HG02884 (cell line): ENCODE data around the gene KRTAP5-5.
"Not testable (repeated sequence)": the region's sequence is repeated elsewhere in the genome, so short reads cannot be mapped to it uniquely, and the experiment has no call there.

Experiments
- ATAC-seq: cut with Tn5 transposase; IDR thresholded peaks from one replicate; pipeline ENCODE4 v1.9.1; 2021; ENCODE audit warnings: mild to moderate bottlenecking, moderate library complexity; ENCODE audit not compliant: unreplicated experiment

Gene KRTAP5-5

DNA sequence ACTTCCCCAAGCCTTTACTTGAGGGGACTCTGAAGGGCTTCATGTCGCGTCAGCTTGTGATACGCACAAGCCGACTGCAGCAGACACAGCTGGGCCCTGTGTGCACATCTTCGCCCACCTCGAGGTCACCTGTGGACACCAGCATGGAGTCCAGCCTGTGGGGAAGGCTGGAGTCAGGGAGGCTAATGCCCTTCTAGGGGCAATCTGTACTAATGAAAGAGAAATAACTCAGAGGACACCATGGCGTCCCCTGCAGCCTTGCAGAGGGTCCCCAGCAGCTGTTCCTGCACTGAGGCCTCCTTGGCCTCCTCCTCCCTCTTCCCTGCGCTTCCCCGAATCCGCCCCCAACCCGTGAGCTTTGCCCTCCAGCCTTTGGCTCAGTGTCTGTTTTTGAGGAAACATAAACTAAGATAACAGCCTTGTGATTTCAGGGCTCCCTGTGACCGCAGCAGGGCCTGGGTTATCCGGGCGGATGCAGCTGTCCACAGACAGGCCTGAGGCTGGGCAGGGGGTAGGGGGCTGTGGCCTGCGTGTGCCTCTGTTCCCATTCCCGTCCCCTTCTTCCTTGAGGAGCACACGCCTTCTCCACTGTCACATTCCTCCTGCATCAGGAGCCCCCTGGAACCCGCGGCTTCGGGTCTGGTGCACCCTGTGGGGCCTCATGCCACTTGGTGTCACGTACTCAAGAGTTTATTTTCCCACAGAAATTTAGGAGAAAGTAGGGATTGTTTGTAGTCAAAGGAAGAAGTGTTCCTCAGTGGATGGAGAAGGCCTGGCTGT, 25.0 kb downstream of the KRTAP5-5 start:
- ATAC-seq, result no peak

DNA sequence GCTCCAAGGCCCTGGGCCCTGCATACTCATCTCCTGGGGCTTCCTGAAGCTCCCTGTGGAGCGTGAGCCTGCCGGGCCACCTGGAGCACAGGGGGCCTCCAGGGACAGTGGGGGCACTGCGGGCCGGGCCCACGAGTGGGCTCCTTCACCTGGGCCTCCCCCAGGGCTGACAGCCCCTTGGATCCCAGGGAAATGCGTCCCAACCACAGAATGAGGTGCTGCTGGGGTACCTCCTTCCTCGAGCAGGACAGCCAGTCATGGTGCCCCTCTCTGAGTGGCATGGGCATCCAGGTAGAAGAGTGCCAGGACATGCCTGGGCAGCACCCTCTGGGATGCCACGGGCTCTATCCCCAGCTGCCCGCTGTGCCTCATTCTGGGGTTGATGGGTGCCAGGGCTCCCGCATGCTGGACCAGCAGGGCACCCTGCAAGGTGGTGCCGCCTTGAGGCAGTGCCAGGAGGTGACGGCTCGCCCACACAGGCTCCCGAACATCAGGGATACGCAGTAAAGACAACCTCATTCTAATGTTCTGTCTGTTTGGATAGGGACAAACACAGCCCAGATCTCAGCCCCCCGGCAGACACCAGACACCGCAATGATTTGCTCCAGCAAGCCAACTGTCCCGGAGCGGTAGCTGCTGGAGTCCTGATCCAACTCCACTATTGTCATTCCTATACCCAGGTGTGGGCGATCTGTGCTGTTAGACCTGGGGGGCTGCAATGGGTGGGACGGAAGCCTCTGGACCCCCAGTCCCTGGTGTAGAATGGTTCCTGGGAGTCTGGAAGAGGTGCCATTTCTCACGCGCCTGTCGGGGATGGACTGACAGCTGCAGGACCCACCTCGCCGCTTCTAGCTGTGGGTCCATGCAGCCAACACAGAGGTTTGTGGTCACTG, 25.8 kb downstream of the KRTAP5-5 start:
- ATAC-seq, result no peak

DNA sequence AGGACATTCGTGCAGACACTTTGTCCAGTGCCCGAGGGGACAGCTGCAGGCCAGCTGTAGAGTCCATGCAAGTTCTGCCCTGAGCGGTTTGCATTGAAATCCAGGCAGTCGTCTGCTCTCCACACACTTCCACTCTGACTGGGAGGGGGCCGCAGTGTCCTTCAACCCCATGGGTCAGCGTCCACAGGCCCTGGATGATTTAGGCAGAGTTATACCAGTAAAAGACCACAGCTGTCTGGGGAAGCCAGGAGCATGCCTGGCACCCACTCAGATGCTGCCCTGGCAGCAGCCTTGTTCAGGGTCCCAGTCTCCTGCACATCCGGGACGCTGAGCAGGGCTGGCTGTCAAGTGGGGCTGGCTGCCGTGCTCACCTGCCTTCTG, 26.5 kb downstream of the KRTAP5-5 start:
- no peak for ATAC-seq

DNA sequence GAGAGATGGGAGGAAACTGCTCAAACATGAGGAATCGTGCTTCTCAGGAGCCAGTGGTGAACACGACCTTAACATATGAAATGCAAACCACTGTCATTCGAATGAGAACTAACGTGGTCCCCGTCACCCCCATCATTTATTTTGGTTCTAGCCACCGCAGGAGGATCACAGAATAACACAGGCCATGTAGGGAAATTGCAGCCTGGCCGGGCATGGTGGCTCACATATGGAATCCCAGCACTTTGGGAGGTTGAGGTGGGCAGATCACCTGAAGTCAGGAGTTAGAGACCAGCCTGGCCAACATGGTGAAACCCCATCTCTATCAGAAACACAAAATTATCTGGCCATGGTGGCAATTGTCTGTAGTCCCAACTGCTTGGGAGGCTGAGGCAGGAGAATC, 27.1 kb downstream of the KRTAP5-5 start:
- no peak for ATAC-seq

DNA sequence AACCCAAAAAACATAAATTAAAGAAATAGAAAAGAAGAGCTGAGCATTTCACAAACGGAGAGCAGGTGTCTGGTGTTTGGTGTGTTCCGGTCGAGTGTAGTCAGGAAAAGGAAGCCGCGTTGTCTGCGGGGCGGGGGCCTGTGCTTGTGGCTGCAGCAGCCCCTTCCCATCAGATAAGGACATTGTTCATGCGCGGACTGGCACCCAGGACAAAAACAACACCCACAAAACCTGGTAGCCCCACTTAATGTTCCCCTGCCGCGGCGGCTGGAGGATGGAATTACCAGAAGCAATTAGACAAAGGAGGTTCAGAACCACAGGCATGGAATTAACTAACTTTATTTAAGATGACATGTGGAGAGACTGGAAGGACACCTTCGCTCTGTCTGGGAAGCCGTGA, 29.9 kb downstream of the KRTAP5-5 start:
- ATAC-seq, result no peak

DNA sequence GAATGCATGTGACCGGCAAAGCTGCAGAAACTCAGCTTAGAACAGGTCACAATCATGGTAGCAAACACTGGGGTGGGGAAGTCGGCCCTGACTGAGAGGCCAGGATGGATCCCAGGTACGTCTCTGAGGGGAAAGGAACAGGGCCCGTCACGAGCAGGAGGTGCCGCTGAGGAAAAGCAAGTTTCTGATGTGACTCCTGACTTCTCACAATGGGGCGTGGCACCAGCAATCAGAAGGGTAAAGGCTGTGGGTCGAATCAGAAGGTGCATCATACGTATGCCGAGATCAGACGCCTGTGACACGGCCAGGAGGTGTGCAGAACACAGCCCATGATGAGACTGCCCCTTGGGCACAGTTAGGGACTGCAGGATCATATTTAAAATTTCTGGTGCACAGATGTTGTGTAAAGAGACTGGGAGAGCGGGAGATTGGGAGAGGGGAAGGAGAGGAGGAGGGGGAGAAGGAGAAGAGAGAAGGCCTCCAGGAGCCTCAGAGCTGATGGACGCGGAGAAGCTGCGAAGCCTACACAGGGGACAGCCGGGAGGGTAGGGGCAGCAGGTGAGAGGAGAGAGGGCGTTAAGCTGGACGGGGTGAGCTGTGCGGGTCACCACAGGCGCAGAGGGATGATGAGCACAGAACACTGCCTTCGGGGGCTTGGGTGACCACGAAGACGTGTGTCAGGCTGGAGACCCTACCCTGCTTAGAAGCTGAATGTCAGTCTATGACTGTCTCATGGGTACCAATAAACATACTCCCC, 30.7 kb downstream of the KRTAP5-5 start:
- no peak for ATAC-seq

DNA sequence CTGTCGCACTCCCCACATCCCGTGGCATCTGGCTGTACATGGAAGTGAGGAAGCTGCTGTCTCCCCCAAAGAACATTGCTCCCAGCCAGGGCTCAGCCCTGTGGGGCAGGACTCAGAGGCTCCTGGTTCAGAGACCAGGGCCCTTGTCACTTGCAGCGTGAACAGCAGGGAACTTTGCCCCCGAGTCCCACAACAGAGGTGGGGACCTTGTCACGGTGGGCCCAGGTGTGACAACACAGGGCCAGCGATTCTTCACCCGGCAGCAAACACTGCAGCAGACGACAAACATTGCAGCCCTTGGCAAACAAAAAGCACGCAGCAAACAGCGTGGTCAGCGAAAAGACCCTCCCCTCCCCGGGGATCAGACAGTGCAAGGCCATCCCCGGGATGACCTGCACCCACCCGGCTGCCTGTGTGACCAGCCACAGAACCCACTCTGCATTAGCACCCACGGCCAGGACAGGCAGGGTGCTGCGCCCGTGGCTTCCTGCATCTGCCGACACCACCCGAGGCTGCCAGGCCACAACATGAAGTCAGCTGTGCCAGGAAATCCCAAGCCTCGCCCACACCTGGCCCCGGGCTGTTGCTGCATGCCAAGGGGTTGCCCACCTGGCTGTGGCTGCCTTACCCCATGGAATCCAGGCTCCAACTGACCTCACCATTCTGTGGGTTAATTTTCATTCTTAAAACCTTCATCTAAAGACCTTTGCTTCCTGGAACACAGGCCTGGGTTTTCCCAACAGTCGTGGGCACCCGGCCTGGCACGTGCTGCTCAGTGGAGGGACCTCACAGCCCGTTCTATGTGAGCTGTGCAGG, 32.1 kb downstream of the KRTAP5-5 start:
- ATAC-seq, result not testable (repeated sequence)

DNA sequence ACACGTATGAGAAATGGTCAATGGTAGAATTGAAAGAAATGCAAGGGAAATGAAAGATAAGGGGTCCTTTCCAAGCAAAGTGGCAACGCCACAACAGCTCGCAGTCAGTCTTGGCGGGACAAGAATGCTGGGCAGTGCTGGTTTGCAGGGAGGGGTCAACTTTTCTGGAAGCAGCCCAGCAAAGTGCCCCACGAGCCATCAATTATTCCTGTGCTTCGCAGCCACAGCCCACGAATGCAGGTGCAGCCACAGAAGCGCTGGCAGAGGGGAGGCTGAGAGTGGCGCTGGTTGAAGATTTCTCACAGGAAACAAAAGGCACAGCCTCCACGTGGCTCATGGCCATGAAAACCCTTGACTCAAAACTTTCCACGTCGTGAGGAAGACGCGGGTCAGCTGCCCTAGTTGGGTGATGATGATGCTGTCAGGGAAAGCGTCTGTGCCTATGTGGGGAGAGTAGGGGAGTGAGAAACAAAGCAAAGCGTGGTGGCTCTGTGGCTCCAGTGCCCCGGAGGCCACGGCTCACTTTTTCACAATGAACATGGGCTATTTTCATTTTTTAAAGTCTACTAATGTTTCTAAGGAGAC, 33.2 kb downstream of the KRTAP5-5 start:
- ATAC-seq, result not testable (repeated sequence)

DNA sequence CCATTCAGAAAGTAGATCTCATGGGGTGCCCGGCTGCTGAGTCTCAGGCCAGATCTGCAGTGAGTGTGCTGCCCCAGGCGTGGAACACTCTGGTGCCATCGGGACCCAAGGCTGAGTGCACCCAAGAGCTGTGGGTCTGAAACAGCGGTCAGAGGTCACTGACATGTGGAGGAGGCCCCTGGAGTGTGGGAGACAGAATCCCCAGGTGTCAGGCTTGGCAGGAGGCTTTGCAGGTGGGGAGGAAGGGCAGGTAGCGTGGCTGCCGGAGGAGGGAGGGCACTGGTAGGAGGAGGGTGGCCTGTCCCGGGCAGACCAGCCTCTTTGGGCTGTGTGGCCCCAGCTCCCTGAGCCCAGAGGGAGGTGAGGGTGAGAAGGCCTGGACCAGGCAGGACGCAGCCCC, 35.7 kb downstream of the KRTAP5-5 start:
- no peak for ATAC-seq

DNA sequence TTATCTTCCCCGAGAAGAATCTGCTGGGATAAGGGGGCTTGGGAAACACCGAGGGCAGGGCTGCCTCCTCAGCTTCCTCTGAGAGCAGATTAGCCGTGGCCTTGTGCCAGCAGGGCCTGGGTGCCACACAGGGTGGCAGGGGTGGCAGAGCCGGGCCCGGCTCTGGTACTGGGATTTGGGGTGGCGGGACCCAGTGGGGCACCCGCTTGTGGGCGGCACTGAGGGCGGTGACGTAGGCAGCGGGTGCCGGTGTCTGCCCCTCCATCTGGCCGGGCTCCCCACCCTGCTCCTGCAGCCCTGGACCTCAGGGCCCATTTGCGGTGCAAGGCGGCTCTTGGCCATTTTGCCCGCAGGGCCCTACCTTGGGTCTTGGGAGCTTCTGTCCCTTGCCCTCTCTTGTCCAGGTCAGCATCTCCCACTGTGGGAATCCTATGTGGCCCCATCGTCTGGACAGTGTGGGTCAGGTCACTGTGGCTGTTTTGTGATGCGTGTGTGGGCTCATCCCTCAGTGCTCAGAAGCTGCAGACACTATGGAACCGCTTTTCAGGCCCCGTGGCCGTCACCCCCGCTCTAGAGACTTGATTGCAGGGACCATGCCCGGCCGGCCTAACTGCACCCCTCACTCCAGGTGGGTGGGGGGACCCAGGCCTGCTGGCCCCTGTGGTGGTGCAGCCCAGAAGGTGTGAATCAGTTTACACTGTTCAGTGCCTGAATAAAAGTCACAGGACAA, 37.7 kb downstream of the KRTAP5-5 start:
- no peak for ATAC-seq

DNA sequence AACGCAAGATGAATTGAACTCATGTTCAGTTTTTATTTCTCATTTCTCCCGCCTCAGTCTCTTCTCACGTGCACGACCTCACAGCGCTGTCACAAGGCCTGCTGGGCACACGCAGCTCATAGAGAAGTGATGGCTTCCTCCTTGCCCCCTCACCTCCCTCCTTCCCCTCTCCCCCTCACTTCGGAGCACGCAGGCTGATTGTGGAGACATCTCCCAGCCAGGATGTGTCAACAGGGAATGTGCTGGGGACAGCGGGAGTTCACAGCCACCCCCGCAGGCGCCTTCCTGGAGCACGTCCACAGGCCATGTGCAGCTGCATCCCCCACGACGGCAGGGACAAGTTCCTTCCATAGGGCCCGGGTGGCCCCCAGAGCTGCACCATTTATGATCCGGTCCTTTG, 38.3 kb downstream of the KRTAP5-5 start:
- ATAC-seq, result no peak

DNA sequence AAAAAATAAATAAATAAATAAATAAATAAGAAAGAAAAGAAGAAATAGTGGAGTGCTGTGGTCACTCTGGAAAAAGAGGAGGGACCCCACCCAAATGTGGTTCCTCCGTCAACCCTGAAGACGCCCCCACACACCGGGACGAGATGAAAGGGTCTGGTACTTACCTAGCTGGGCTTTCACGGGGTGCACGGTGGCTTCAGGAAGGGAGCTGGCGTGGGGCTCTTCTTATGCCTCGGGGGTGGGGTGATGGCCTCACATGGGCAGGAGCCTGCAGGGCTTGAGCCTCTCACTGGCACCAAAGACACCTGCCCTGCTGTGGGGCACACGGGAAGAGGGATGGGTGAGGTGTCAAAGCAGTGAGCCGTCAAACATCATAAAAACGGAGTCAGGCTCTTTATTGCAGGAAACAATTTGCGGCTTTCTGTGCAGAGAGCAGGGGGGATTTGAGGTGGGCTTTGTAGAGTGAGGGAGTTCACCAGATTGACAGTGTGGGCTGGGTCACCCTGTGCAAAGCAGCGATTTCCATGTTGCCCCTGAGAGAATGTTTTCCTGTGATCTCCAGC, 39.4 kb downstream of the KRTAP5-5 start:
- no peak for ATAC-seq

DNA sequence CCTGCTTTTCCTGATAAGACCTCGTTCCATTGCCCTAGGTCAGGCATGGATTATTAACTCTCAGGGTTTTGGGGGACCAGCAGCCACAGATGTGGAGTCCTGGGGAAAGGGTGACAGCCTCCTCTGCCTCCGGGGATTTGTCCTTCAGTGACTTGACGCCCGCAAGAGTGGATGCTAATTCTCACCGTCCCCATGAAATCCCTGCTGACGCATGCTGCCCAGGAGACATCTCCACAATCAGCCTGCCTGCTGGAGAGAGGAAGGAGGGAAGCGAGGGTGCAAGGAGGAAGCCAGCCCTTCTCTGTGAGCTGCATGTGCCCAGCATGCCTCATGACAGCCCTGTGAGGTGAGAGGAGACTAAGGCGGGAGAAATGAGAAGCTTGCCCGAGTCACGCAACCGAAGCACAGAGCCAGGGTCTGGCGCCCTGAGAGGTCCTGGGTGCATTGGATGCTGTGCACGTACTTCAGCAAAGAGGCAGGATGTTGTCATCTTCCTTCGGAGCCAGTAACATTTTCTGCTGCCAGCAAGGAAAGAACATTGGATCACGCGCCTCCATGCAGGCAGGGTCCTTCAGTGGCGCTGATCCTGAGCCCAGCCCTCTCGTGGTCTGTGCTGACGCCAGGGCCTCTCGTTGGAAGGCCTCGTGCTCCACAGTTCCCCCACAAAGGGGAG, 40.1 kb downstream of the KRTAP5-5 start:
- no peak for ATAC-seq

DNA sequence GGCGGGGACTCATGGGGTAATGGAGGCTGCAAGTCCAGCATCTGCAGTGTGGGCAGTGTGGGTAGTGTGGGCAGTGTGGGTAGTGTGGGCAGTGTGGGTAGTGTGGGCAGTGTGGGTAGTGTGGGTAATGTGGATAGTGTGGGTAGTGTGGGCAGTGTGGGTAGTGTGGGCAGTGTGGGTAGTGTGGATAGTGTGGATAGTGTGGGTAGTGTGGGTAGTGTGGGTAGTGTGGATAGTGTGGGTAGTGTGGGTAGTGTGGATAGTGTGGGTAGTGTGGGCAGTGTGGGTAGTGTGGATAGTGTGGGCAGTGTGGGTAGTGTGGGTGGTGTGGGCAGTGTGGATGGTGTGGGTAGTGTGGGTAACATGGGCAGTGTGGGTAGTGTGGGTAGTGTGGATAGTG, 40.9 kb downstream of the KRTAP5-5 start:
- not testable (repeated sequence) for ATAC-seq

DNA sequence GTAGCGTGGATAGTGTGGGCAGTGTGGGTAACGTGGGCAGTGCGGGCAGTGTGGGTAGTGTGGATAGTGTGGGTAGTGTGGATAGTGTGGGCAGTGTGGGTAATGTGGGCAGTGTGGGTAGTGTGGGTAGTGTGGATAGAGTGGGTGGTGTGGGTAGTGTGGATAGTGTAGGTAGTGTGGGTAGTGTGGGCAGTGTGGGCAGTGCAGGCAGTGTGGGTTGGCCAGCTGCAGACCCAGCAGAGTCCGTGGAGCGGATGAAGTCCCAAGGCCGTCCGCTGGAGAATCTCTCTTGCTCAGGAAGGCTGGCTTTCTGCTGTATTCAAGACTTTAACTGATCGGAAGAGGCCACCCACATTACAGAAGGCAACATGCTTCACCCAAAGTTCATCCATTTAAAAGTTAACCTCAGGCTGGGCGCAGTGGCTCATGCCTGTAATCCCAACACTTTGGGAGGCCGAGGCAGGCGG, 41.4 kb downstream of the KRTAP5-5 start:
- no peak for ATAC-seq

DNA sequence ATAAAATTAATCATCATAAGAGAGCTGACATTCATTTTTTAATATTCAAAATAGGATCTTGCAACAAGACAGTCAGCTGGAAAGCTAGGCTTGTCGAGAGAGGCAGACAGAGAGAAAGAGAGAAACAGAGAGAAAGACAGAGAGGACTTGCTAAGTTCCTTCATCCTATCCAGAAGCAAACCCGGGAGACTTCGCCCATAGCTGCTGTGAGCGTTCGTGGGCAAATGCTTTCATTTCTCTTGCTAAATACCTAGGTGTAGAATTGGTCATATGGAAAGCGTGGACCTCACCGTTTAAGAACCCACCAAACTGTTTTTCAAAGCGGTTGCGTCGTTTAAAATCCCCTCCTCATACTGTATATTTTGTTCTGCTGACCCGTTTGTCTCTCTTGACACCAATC, 42.1 kb downstream of the KRTAP5-5 start:
- ATAC-seq, result no peak

DNA sequence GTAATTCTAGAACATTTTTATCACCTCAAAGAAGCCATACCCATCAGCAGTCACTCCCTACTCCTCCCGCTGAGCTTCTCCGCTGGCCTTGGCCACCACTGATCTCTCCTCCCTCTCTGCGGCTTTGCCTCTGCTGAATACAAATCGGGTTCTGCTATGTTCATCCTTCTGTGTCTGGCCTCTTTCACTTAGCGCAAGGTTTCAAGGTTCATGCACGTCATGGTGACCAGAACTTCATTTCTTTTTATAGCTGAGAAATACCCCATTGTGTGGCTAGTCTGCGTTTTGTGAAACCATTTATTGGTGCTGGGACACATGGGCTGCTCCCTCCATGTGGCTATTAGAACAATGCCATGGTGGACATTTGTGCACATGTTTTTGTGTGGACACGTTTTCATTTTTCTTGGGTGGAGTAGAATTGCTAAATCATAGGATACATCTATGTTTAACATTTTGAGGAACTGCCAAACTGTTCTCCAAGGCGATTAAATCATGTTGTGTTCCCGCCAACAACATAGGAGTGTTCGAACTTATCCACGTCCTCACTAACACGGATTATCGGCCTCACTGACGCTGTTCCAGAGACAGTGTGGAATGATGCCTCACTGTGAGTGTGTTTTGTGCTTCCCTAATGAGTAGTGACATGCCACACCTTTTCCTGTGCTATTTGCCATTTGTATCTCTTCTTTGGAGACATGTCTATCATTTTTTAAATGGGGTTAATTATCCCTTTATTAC, 43.2 kb downstream of the KRTAP5-5 start:
- ATAC-seq, result no peak
